ENCODE results near the gene SIRPB1. TPM values are rescaled to one million over a fixed set of nuclear protein-coding genes. Genes with fewer than 3 reads are reported as not detected.
"Not testable (repeated sequence)": the region's sequence is repeated elsewhere in the genome, so short reads cannot be mapped to it uniquely, and the experiment has no call there.

SIRPB1 gene
- total and polyA plus RNA-seq, 4 experiments from 2014 or later = 0.64 to 7.2 (median 2.9) TPM

DNA sequence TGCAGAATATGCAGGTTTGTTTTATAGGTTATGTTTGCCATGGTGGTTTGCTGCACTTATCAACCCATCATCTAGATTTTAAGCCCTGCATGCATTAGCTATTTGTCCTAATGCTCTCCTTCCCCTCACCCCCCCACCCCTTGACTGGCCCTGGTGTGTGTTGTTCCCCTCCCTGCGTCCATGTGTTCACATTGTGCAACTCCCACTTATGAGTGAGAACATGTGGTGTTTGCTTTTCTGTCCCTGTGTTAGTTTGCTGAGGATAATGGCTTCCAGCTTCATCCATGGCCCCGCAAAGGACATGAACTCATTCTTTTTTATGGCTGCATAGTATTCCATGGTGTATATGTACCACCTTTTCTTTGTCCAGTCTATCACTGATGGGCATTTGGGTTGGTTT, 18.8 kb upstream of the SIRPB1 start:
- intact Hi-C loops (cut with micrococcal nuclease); H3K9me3 ChIP-seq (ENCODE audit: control insufficient read depth in 1 of 2, low read length in 2 of 2); H3K27me3 ChIP-seq (ENCODE audit: insufficient read depth, low read length); H3K27me3 Mint-ChIP-seq; H3K9me3 Mint-ChIP-seq; H3K4me3 Mint-ChIP-seq; H3K4me3 ChIP-seq (ENCODE audit: low read length in 2 of 2); H3K27ac ChIP-seq (ENCODE audit: low read depth, low read length); DNase-seq: not testable (repeated sequence)
- peaks cover 11% of the 10 kb centered on the region for H3K36me3 ChIP-seq (ENCODE audit: insufficient read depth, low read length)
- Mint-ChIP-seq H3K36me3 (peaks cover 34% of the 10 kb centered on the region in 2 donors), H3K4me1 (peaks cover 14 to 29% (median 21%) of the 10 kb centered on the region in 4 donors), H3K27ac (peak overlapping the region in 6 of 7 donors; percentile 2 to 60 (median 48))
- H3K4me1 ChIP-seq (ENCODE audit: insufficient read depth, low read length) = peaks cover 20% of the 10 kb centered on the region
- CTCF ChIA-PET (ENCODE audit: partially characterized antibody) = interaction anchor here (1.4 kb wide), 1 partner anchor 139 kb away, joined by 3 read pairs; no protein-coding TSS in a partner anchor
- POLR2A ChIA-PET (ENCODE audit: partially characterized antibody) = interaction anchor here (0.8 kb wide), 1 partner anchor 12 kb away, joined by 3 read pairs; no protein-coding TSS in a partner anchor

DNA sequence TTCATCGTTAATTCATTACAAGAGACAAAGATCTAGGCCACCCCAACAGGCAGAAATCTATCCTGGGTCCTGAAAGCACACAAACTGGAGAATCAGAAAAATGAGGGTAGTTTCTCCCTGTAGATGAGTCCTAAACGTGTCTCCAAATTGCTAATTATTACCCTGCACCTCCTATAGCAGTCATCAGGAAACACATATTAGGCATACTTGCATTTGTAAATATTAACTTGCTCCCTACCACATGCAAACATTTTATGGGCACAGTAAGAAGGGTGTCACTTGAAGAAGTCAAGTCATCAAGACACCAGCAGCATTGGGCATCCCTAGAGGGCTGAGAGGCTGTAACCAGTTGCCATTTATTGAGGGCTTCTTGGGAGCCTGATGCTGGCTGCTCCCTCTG, 17.9 kb upstream of the SIRPB1 start:
- H3K36me3 Mint-ChIP-seq = peaks cover 39 to 40% of the 10 kb centered on the region in 2 donors
- no peaks in the 10 kb centered on the region for H3K27me3 ChIP-seq (ENCODE audit: insufficient read depth, low read length)
- intact Hi-C loops (cut with micrococcal nuclease) = no loop called here
- POLR2A ChIA-PET (ENCODE audit: partially characterized antibody) = no interaction called here
- H3K27me3 Mint-ChIP-seq = no peaks in the 10 kb centered on the region
- DNase-seq = no peak
- no peak overlapping the region for H3K27ac ChIP-seq (ENCODE audit: low read depth, low read length)
- peaks cover 11% of the 10 kb centered on the region for H3K36me3 ChIP-seq (ENCODE audit: insufficient read depth, low read length)
- CTCF ChIA-PET (ENCODE audit: partially characterized antibody) = interaction anchor here (1.4 kb wide), 1 partner anchor 139 kb away, joined by 3 read pairs; no protein-coding TSS in a partner anchor
- no peak overlapping the region for H3K4me3 Mint-ChIP-seq
- peaks cover 0 to 8% (median 2%) of the 10 kb centered on the region in 8 donors for H3K9me3 Mint-ChIP-seq
- H3K9me3 ChIP-seq (ENCODE audit: control insufficient read depth in 1 of 2, low read length in 2 of 2) = no peaks in the 10 kb centered on the region
- no peak overlapping the region for H3K4me3 ChIP-seq (ENCODE audit: low read length in 2 of 2)
- peaks cover 29% of the 10 kb centered on the region for H3K4me1 ChIP-seq (ENCODE audit: insufficient read depth, low read length)
- peaks cover 21 to 37% (median 29%) of the 10 kb centered on the region in 4 donors for H3K4me1 Mint-ChIP-seq
- H3K27ac Mint-ChIP-seq = peak overlapping the region in 5 of 7 donors; percentile 14 to 81 (median 43)

DNA sequence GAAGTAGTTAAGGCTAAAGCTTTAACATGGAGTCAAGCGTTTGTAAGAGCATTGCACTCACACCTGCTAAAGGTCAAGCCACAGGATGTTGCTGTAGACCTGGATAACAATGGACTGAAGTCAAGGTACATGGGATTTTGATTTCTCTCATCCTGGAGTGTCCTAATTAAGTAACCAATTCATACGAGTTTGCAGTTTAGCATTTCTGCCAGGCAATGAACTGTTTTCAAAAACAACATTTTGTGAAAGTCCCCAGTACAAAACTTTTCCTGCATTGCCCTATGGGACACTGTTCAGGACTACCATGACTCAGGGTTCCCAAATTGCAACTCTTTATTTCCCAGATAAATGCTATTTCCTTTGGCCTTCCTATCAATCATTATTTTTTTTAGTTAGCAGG, 17.4 kb upstream of the SIRPB1 start:
- H3K9me3 Mint-ChIP-seq = peaks cover 0 to 8% (median 2%) of the 10 kb centered on the region in 8 donors
- ChIA-PET CTCF (ENCODE audit: partially characterized antibody) (interaction anchor here (1.4 kb wide), 1 partner anchor 14 kb away, joined by 4 read pairs; no protein-coding TSS in a partner anchor), POLR2A (ENCODE audit: partially characterized antibody) (no interaction called here)
- intact Hi-C loops (cut with micrococcal nuclease) = no loop called here
- no peaks in the 10 kb centered on the region for H3K27me3 ChIP-seq (ENCODE audit: insufficient read depth, low read length)
- no peak overlapping the region for H3K4me3 Mint-ChIP-seq
- H3K4me1 ChIP-seq (ENCODE audit: insufficient read depth, low read length) = peaks cover 35% of the 10 kb centered on the region
- H3K27ac Mint-ChIP-seq = peak overlapping the region in 4 of 7 donors; percentile 14 to 51 (median 26)
- no peak for DNase-seq
- no peaks in the 10 kb centered on the region for H3K9me3 ChIP-seq (ENCODE audit: control insufficient read depth in 1 of 2, low read length in 2 of 2)
- H3K36me3 Mint-ChIP-seq = peaks cover 44 to 45% of the 10 kb centered on the region in 2 donors
- no peak overlapping the region for H3K27ac ChIP-seq (ENCODE audit: low read depth, low read length)
- no peaks in the 10 kb centered on the region for H3K27me3 Mint-ChIP-seq
- H3K4me3 ChIP-seq (ENCODE audit: low read length in 2 of 2) = no peak overlapping the region
- H3K4me1 Mint-ChIP-seq = peaks cover 26 to 43% (median 34%) of the 10 kb centered on the region in 4 donors
- peaks cover 11% of the 10 kb centered on the region for H3K36me3 ChIP-seq (ENCODE audit: insufficient read depth, low read length)

DNA sequence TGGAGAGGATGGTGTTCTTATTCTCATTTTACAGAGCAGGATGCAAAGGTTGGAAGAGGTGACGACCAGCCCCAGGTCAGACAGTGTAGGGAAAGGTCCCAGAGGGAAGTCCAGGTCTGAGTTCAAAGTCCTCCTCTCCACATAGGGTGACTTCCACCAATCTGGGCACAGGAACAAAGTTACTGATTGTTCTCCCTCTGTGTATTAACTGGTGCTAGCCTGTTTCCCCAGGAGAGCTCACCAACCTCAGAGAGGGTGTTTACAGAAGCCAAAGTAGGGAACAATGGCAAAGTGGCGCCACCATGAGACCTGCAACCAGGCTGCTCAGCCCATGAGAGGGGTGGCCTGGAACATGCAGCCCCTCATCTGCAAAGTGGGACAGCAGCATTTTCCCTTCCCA, 16.8 kb upstream of the SIRPB1 start:
- Histone ChIP-seq H3K27me3 (ENCODE audit: insufficient read depth, low read length) (no peaks in the 10 kb centered on the region), H3K27ac (ENCODE audit: low read depth, low read length) (no peak overlapping the region), H3K9me3 (ENCODE audit: control insufficient read depth in 1 of 2, low read length in 2 of 2) (no peaks in the 10 kb centered on the region), H3K4me3 (ENCODE audit: low read length in 2 of 2) (no peak overlapping the region), H3K36me3 (ENCODE audit: insufficient read depth, low read length) (peaks cover 11% of the 10 kb centered on the region), H3K4me1 (ENCODE audit: insufficient read depth, low read length) (peaks cover 41% of the 10 kb centered on the region)
- no peak overlapping the region for H3K4me3 Mint-ChIP-seq
- no peak for DNase-seq
- peaks cover 33 to 49% (median 40%) of the 10 kb centered on the region in 4 donors for H3K4me1 Mint-ChIP-seq
- peak overlapping the region in 5 of 7 donors; percentile 16 to 68 (median 51) for H3K27ac Mint-ChIP-seq
- intact Hi-C loops (cut with micrococcal nuclease) = no loop called here
- no peaks in the 10 kb centered on the region for H3K27me3 Mint-ChIP-seq
- peaks cover 0 to 8% (median 2%) of the 10 kb centered on the region in 8 donors for H3K9me3 Mint-ChIP-seq
- H3K36me3 Mint-ChIP-seq = peaks cover 47 to 51% of the 10 kb centered on the region in 2 donors
- POLR2A ChIA-PET (ENCODE audit: partially characterized antibody) = no interaction called here
- CTCF ChIA-PET (ENCODE audit: partially characterized antibody) = interaction anchor here (1.4 kb wide), 2 partner anchors 14 to 35 kb away, joined by 3 to 4 read pairs; no protein-coding TSS in a partner anchor

DNA sequence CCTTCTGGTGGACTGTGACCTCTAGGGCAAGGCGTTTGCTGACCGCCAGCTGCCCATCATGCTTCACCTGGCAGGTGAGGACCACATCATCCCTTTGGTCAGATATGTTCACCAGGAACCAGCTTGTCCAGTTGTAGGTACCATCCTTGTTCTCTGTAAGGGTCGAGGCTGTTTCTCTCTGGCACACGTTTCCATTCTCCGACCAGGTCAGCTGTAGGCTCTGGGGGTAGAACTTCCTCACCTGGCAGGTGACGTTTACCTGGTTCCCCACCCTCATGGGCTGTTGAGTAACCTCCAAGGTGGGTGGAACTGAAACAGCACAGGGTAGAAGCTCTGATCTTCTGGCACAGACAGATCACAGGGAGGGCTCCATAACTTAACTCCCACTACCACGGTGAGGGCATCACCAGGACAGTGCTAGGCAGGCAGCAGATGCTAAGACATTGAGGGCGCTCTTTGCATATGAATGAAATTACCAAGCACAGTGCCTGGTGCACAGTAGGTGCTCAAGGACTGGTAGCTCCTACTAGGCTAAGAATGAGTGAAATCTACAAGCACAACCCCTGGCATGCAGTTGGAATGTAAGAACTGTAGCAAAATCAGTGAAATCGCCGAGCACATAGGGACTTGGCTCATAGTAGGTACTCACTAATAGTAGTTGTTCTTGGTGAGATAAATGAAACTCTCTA, 15.6 kb upstream of the SIRPB1 start:
- DNase-seq = no peak
- no peaks in the 10 kb centered on the region for H3K9me3 ChIP-seq (ENCODE audit: control insufficient read depth in 1 of 2, low read length in 2 of 2)
- no peak overlapping the region for H3K4me3 ChIP-seq (ENCODE audit: low read length in 2 of 2)
- H3K9me3 Mint-ChIP-seq = peaks cover 0 to 6% (median 2%) of the 10 kb centered on the region in 8 donors
- no peaks in the 10 kb centered on the region for H3K27me3 Mint-ChIP-seq
- intact Hi-C loops (cut with micrococcal nuclease) = no loop called here
- peaks cover 56 to 61% of the 10 kb centered on the region in 2 donors for H3K36me3 Mint-ChIP-seq
- ChIA-PET CTCF (ENCODE audit: partially characterized antibody) (interaction anchor here (1.3 to 1.4 kb wide), 2 partner anchors 36 to 99 kb away, joined by 3 to 5 read pairs; no protein-coding TSS in a partner anchor), POLR2A (ENCODE audit: partially characterized antibody) (interaction anchor here (0.6 to 1.4 kb wide), 2 partner anchors 16 to 96 kb away, joined by 3 to 6 read pairs; no protein-coding TSS in a partner anchor)
- no peaks in the 10 kb centered on the region for H3K27me3 ChIP-seq (ENCODE audit: insufficient read depth, low read length)
- peaks cover 38 to 53% (median 46%) of the 10 kb centered on the region in 4 donors for H3K4me1 Mint-ChIP-seq
- H3K27ac Mint-ChIP-seq = peak overlapping the region in 4 of 7 donors; percentile 3 to 37 (median 14)
- peaks cover 41% of the 10 kb centered on the region for H3K4me1 ChIP-seq (ENCODE audit: insufficient read depth, low read length)
- H3K4me3 Mint-ChIP-seq = peak overlapping the region in 1 of 8 donors; percentile 35
- no peak overlapping the region for H3K27ac ChIP-seq (ENCODE audit: low read depth, low read length)
- H3K36me3 ChIP-seq (ENCODE audit: insufficient read depth, low read length) = peaks cover 11% of the 10 kb centered on the region

DNA sequence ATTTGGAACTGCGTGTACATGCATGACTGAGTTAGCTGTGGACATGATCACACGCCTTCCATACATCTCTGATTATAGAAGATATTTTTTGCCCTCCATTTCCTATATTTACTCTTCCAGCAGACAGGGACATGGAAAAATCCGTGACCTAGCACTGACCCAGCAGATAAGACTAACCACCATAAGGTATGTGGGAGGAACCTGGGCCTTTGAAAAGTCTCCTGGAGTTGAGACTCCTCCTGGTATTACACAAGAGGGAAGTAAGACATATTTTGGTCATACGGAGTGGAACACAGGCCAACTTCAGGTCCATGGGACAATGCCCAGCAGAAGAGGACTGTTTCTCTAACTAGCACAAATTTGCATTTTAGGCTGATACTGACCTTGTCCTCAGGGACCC, 13.7 kb upstream of the SIRPB1 start:
- H3K9me3 Mint-ChIP-seq = no peaks in the 10 kb centered on the region
- peaks cover 37 to 61% (median 51%) of the 10 kb centered on the region in 4 donors for H3K4me1 Mint-ChIP-seq
- Histone ChIP-seq H3K9me3 (ENCODE audit: control insufficient read depth in 1 of 2, low read length in 2 of 2) (no peaks in the 10 kb centered on the region), H3K4me1 (ENCODE audit: insufficient read depth, low read length) (peaks cover 37% of the 10 kb centered on the region), H3K27ac (ENCODE audit: low read depth, low read length) (no peak overlapping the region), H3K27me3 (ENCODE audit: insufficient read depth, low read length) (no peaks in the 10 kb centered on the region), H3K4me3 (ENCODE audit: low read length in 2 of 2) (no peak overlapping the region), H3K36me3 (ENCODE audit: insufficient read depth, low read length) (peaks cover 26% of the 10 kb centered on the region)
- H3K27ac Mint-ChIP-seq = peak overlapping the region; percentile 44 to 91 (median 79)
- H3K27me3 Mint-ChIP-seq = no peaks in the 10 kb centered on the region
- intact Hi-C loops (cut with micrococcal nuclease) = no loop called here
- peak overlapping the region in 3 of 8 donors; percentile 27 to 62 (median 36) for H3K4me3 Mint-ChIP-seq
- H3K36me3 Mint-ChIP-seq = peaks cover 66 to 71% of the 10 kb centered on the region in 2 donors
- no peak for DNase-seq
- POLR2A ChIA-PET (ENCODE audit: partially characterized antibody) = no interaction called here
- CTCF ChIA-PET (ENCODE audit: partially characterized antibody) = no interaction called here

DNA sequence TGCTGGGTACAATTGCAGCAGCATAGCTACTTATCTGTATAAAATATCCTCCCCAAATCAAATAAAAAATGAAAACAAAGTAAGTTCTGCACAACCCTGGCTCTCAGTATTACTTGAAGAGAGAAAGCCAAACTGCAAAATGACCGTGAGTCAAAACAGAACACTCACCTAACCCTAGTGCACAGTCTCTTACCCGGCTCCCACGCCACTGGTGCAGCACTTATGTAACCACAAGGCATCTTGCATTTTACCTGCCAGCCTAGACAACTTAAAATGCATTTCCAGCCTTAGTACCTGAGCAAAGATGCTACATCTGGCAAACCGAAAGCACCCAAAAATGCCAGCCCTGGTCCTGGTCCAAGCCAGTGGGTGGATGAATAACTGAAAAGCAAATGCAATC, 12.4 kb upstream of the SIRPB1 start:
- Mint-ChIP-seq H3K27me3 (no peaks in the 10 kb centered on the region), H3K27ac (peak overlapping the region; percentile 80 to 96 (median 91)), H3K36me3 (peaks cover 70 to 80% of the 10 kb centered on the region in 2 donors), H3K4me1 (peaks cover 39 to 73% (median 54%) of the 10 kb centered on the region in 4 donors), H3K4me3 (peak overlapping the region; percentile 4 to 79 (median 66)), H3K9me3 (no peaks in the 10 kb centered on the region)
- DNase-seq = no peak
- H3K9me3 ChIP-seq (ENCODE audit: control insufficient read depth in 1 of 2, low read length in 2 of 2) = no peaks in the 10 kb centered on the region
- no peaks in the 10 kb centered on the region for H3K27me3 ChIP-seq (ENCODE audit: insufficient read depth, low read length)
- peak overlapping the region; percentile 19 for H3K27ac ChIP-seq (ENCODE audit: low read depth, low read length)
- intact Hi-C loops (cut with micrococcal nuclease) = no loop called here
- ChIA-PET CTCF (ENCODE audit: partially characterized antibody) (interaction anchor here (0.8 to 1.6 kb wide), 4 partner anchors 11 to 145 kb away, joined by 3 to 7 read pairs (median 3); no protein-coding TSS in a partner anchor), POLR2A (ENCODE audit: partially characterized antibody) (interaction anchor here (1.0 to 1.1 kb wide), 4 partner anchors 9 to 28 kb away, joined by 3 read pairs; no protein-coding TSS in a partner anchor)
- peaks cover 26% of the 10 kb centered on the region for H3K36me3 ChIP-seq (ENCODE audit: insufficient read depth, low read length)
- H3K4me3 ChIP-seq (ENCODE audit: low read length in 2 of 2) = peak overlapping the region in 1 of 2 donors; percentile 18
- peaks cover 37% of the 10 kb centered on the region for H3K4me1 ChIP-seq (ENCODE audit: insufficient read depth, low read length)

Data from CD4-positive, alpha-beta memory T cell (primary cell).